NCI-H1930 (cell line): ENCODE data around the gene COL27A1.

ENCODE experiments used
- DNase-seq, 2 experiments: peaks; one replicate each; lab custom pipeline; 2025; lab: John Stamatoyannopoulos, UW

The COL27A1 gene

DNA sequence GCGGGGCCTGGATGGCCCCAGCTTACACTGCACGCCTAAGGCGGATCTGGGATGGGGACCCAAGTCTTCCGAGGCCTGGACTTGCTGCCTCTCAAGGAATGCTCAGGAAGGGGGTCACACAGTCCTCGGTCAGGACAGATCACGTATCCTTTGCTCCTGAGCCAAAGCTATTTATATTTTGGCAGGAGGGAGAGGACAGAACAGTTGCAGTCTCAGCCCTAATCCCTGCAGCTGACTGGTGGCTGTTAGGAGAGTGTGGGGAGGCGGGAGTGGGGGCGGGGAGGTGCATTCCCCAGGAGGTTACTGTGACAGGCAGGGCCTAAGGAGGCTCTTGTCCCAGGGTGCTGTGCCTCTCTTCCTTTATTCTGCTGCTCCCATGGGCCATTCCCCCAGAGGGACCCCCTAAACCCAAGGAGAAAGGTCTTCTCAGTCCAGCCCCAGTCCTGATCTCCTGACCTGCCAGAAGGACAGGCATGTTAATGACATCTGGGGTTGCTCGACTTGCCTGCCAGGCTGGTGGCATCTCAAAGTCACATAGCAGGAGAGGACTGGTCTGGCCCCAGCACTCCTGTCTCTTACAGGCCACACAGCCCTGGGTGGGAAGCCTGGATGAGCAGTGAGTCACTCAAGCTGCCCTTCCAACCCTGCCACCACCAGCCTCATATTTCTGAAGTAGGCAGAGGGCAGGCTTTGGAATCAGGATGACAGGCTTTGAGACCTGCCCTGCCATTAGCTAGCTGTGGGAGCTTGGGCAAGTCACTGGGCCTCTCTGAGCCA lies 51.9 kb downstream of the COL27A1 start:
- no peak for DNase-seq

GRCh38 chr9:114207845-114208244 lies 52.5 kb downstream of the COL27A1 start:
- no peak for DNase-seq

- DNase-seq: no peak
Observed at GRCh38 chr9:114209151-114209550, 53.8 kb downstream of the COL27A1 start.

- no peak for DNase-seq
Observed at GRCh38 chr9:114210136-114210535, 54.8 kb downstream of the COL27A1 start.

GRCh38 chr9:114210691-114211276 lies 55.4 kb downstream of the COL27A1 start:
- DNase-seq: no peak

DNA sequence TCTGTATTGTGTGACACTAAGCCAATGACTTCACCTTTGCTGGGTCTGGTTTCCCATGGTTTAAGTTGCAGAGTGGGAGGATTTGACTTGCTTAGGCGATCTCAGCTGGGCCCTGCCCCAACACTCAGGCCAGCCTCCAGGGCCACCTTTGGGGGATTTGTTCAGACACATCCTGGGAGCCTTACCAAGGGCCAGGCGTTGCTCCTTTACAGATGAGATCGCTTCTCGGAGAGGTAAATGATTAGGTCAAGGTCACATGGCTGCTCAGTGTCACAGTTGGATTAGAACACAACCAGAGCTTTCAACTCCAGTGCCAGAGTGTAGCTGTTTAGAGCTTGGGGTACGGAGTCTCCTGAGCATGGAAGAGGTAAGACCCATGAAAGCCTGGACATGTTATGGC lies 57.5 kb downstream of the COL27A1 start:
- no peak for DNase-seq

DNA sequence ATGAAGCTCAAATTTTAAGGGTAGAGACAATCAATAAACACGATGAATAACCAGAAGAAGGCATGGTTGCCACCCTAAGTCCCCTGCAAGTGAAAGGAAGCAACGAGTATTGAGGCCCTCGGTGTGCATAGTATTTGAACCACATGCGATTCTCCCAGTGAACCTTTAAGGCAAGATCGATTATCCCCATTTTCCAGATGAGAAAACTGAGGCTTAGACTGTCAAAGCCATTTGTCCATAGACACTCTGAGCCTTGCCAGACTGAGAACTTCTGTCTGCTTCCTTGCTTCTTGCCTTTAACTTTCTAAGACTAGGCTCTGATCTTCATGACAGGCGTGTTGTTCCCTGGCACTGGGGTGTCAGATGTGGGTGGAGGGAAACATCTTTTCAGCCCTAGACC lies 58.2 kb downstream of the COL27A1 start:
- DNase-seq: no peak

DNA sequence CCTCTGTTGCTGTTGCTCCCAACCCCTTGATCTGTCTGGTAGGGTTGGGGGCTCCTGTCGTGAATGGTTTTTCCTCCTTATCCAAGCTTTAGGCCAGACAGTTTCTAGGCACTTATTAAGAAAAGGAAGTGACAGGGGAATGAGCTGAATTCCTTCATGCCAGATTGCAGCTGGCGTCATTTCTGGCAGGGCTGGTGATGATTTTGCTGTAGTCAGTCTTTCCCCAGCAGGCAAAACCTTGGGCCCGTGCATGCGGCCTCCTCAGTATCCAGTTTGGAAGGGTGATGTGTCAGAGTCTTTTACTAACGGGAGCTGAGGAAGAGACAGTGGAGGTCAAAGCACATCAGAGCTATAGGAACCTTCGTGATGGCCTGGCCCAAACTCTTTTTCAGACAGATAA lies 58.8 kb downstream of the COL27A1 start:
- DNase-seq: no peak

DNA sequence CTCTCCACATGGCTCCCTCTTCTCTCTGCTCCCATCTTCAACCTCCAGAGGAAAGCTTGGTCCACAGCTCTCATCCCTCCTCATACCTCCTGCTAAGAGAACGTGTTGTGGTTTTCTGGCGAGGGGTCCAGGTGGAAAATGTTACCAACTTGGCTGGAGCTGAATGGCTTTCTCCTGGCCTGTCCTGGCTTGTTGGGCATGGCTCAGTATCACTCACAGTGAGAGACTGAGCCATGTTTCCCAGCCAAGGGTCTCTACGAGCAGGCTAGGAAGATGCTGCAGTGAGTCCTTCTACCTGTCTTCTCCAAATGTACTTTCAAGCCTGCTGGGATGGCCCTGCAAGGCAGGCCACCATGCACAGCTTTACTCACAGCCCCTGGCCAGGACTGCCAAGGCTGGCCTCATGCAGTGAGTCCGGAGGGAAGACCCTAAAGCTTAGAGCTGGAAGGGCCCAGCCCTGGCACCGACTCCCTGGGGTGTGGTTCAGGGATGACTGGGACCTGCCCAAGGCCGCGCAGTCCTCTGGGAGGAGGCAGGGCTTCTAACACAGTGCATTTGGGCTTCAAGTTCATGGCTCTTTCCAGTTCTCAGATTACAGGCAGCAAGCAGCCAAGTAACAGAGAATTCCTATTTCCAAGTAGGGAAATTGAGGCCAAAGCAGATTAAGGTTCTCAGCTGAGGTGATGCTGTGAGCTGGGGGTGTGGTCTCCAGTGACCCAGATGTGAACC lies 59.5 kb downstream of the COL27A1 start:
- DNase-seq: no peak

DNA sequence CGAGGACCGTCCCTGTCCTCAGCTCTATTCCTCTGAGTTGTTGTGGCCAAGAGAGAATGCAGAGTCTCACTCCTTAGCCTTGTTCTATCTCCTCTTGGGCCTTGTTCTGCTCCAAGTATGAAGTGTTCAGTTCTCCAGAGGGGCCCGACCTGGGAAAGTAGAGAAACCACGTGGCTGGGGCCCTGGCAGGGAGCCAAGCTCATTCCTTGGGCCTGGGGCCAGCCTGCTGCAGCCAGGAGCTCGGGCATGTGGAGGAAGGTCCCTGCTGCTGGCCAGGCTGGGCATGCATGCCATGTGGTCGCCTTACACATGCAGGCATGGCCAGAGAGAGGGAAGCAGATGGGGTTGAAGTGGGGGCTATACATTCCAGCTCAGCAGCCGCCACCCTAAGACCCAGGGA lies 60.7 kb downstream of the COL27A1 start:
- DNase-seq: no peak

DNA sequence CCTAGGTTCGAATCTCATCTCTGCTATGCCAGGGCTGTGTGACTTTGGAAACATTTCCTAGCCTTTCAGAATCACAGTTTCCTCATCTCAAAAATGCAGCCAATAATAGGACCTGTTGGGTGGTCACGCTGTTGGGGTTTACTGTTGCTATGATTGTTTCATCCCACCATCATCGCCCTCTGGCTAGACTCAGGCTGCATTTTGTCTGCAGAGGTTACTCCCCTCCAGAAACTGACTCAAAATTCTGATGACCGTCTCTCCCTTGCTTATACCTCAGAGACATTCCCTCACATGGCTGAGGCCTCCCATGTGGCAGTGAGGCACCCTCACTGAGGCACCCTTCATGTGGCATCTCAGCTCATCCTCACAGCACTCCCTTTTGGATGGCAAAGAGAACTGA lies 61.6 kb downstream of the COL27A1 start:
- DNase-seq: no peak

DNA sequence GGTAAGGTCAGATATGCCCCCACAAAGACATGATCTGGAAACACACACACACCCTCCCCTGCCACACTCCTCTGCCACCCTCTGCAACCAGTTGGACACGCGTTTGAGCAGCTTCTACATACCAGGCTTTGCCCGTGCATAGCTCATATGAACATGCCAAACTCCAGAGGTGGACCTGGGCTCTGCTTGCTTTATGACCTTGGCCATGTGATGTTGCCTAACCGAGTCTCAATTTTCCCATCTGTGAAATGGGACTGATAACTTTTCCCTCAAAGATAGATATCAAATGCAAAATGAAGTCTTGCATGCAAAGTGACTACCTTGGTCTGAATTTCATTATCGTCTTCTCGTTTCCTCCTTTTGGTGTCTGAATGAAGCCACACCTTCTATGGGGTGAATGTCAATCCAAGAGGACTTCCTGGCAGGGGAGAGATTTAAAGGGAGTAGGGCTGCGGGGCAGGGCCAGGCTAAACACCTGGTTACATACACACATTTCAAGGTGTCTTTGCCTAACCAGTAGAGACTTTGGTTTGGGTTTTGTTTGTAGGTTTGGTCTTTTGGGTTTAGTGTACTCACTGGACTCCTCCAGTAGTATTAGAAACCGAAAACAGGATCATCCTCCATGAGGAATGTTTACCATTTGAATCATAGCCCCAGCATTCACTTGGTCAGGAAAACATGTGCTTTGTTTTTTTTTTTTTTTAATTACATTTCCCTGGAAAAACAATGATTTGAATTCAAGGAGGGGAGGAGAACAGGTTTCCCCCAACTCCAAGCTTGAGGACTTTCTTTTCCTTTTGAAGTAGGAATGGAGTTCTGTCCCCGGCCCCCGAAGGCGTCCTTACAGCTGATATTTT lies 63.2 kb downstream of the COL27A1 start:
- no peak for DNase-seq

GRCh38 chr9:114220061-114220541 lies 64.8 kb downstream of the COL27A1 start:
- DNase-seq: no peak

DNA sequence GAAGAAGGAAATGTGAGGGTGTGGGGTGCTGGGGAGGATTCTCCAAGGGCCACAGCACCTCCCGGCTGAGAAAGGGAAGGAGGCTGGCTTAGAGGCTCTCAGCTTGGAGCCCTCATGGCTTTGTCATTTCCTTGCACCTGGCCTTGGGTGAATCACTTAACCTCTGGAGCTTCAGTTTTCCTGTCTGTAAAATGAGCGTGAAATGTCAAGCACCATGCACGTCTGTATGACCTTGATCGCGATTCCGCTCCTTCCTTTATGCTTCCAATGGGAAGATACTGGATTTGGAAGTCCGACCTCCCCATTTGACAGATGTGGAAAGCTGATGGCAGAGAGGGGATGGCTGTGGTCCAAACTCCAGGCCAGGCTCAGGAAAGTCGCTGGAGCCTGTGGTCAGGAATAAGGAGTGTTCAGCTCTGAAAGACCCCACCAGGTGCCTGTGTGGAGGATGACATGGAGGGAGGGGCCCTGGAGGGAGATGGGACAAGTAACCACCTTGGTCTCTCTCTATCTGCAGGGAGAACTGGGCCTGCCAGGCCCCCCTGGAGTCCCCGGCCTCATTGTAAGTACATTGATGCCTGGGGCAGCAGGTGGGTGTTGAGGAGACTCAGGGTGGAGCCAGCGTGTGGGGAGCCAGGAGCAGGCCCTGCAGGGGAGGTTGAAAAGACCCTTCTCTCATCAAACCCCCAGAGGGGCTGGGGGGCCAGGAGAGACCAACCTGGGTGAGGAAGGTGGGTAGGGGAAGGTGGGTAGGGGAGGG lies 66.5 kb downstream of the COL27A1 start:
- DNase-seq: no peak

GRCh38 chr9:114223564-114224246 lies 68.4 kb downstream of the COL27A1 start:
- no peak for DNase-seq

GRCh38 chr9:114224247-114224610 lies 68.9 kb downstream of the COL27A1 start:
- DNase-seq: no peak

DNA sequence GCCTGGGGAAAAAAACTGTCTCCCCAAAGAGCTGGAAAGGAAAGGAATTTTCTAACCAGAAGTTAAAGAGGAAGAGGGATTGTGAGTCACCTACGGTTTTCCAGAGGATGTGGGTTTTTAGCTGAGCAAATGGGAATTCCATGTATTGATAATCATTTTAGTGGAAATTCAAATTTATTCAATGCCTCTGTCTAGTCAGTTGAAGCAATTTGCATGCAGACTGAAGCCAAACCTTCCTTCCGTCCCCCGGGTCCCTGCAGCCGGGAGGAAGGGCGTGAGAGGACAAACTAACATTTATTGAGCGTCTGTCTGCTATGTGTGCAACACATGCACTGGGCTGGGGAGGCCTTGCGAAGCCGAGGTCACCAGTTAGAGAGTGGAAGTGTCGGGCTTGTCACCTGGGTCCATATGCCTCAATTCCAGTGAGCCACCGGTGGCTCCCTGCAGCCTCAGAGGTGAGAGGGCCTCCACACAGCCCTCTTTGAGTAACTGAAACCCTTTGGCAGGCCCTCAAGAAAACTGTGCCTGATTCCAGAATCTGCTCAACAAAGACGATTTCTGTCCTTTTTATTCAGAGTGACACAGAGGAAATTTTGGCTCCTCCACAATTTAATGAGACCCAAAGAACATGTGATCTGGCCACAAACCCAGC lies 70.3 kb downstream of the COL27A1 start:
- DNase-seq: no peak

- DNase-seq: no peak
Observed at GRCh38 chr9:114226246-114227055, 71.1 kb downstream of the COL27A1 start.

- DNase-seq: no peak
Observed at GRCh38 chr9:114227288-114228015, 72.1 kb downstream of the COL27A1 start.
